LNCaP clone FGC (cell line): Measurements from ENCODE around the gene NHS.

ENCODE experiments used
- DNase-seq: peaks from one replicate; pipeline ENCODE4 v3.0.0-alpha.2; 2011; ENCODE audit warnings: low read depth
- H3K4me3 ChIP-seq: 2 replicates; pipeline ENCODE4 v1.5.1; 2011; ENCODE audit warnings: mild to moderate bottlenecking, low read depth, low read length, control low read depth
- CTCF ChIP-seq: IDR thresholded peaks from 2 replicates; pipeline ENCODE4 v1.5.1; 2012; ENCODE audit warnings: mild to moderate bottlenecking; ENCODE audit not compliant: control insufficient read depth, insufficient read depth; ENCODE audit errors: extremely low read depth

Gene NHS

GRCh38 chrX:17719711-17720110 lies 344.7 kb downstream of the NHS start:
- H3K4me3 ChIP-seq: no peak overlapping the region
- DNase-seq: no peak
- TF ChIP-seq CTCF: no peak

- no peak for DNase-seq
- no peak for TF ChIP-seq CTCF
Observed at GRCh38 chrX:17721715-17722114, 346.7 kb downstream of the NHS start.

GRCh38 chrX:17725181-17725580 lies 350.2 kb downstream of the NHS start:
- no peak overlapping the region for H3K4me3 ChIP-seq
- no peak for DNase-seq
- no peak for TF ChIP-seq CTCF

More at GRCh38 chrX:17721715-17722114, 346.7 kb downstream of the NHS start:
- no peak overlapping the region for H3K4me3 ChIP-seq

- no peak overlapping the region for H3K4me3 ChIP-seq
- TF ChIP-seq CTCF: no peak
- no peak for DNase-seq
Observed at GRCh38 chrX:17732138-17732783, 357.3 kb downstream of the NHS start.

GRCh38 chrX:17735406-17735805 lies 360.4 kb downstream of the NHS start:
- DNase-seq: no peak
- H3K4me3 ChIP-seq: no peak overlapping the region
- no peak for TF ChIP-seq CTCF

GRCh38 chrX:17736478-17736855 lies 361.5 kb downstream of the NHS start:
- DNase-seq: no peak
- TF ChIP-seq CTCF: no peak

GRCh38 chrX:17736856-17737709 lies 362.1 kb downstream of the NHS start, which contains the start of gene SCML1:
SCML1 (plus strand) TSS chrX:17737493; CDS start chrX:17744187, 6,694 bp downstream.
- H3K4me3 ChIP-seq: peak within 1 kb of the TSS; percentile 81
- TF ChIP-seq CTCF: no peak
- DNase-seq: peak; percentile 89

More at GRCh38 chrX:17736478-17736855, 361.5 kb downstream of the NHS start:
- H3K4me3 ChIP-seq: peak overlapping the region; percentile 50
